Natural killer cell (primary cell): ENCODE results near the gene GNG4. TPM values are rescaled to one million over a fixed set of nuclear protein-coding genes. Genes with fewer than 3 reads are reported as not detected.

Experiments used
- ATAC-seq, 3 donors: fragments of 150-1000 bp in 2 of 3; fragments of 200-7000 bp in 1 of 3; cut with Tn5 transposase; 1 replicate in 1 of 3; 2 replicates in 2 of 3; pipeline ENCODE4 v1.10.0; 2021; ENCODE audit warnings: mild to moderate bottlenecking in 2 of 3, moderate library complexity in 2 of 3
- DNase-seq, 2 donors: peaks; one replicate each; pipeline versions ENCODE4 v3.0.0 to v3.0.0-alpha.2; 2013 to 2021; ENCODE audit warnings: mixed read lengths in 1 of 2
- H3K27ac ChIP-seq: one replicate; pipeline ENCODE4 v1.5.1; 2013; ENCODE audit warnings: mild to moderate bottlenecking, low read length
- H3K27me3 ChIP-seq: one replicate; pipeline ENCODE4 v1.6.1; 2013; ENCODE audit warnings: low read length; ENCODE audit not compliant: control insufficient read depth, insufficient read depth
- H3K36me3 ChIP-seq: one replicate; pipeline ENCODE4 v1.6.1; 2013; ENCODE audit warnings: low read length; ENCODE audit not compliant: control insufficient read depth, insufficient read depth
- H3K4me1 ChIP-seq: one replicate; pipeline ENCODE4 v1.6.1; 2013; ENCODE audit warnings: low read length; ENCODE audit not compliant: control insufficient read depth, insufficient read depth
- H3K4me3 ChIP-seq: one replicate; pipeline ENCODE4 v1.5.1; 2013; ENCODE audit warnings: low read length
- H3K9me3 ChIP-seq: one replicate; pipeline ENCODE4 v1.6.1; 2013; ENCODE audit warnings: low read length; ENCODE audit not compliant: control insufficient read depth, insufficient read depth
- H3K27ac Mint-ChIP-seq, 2 donors: one replicate each; pipeline ENCODE4 v1.8.0; 2022; ENCODE audit warnings: mild to moderate bottlenecking in 2 of 2, mixed read lengths in 2 of 2, moderate library complexity in 1 of 2
- H3K27me3 Mint-ChIP-seq, 2 donors: one replicate each; pipeline ENCODE4 v1.8.0; 2022; ENCODE audit warnings: low read depth in 2 of 2, mixed read lengths in 2 of 2
- H3K36me3 Mint-ChIP-seq: one replicate; pipeline ENCODE4 v1.8.0; 2022; ENCODE audit warnings: mixed read lengths
- H3K4me1 Mint-ChIP-seq, 2 donors: one replicate each; pipeline ENCODE4 v1.8.0; 2022; ENCODE audit warnings: mixed read lengths in 2 of 2
- H3K4me3 Mint-ChIP-seq: one replicate; pipeline ENCODE4 v1.8.0; 2022; ENCODE audit warnings: mild to moderate bottlenecking, moderate library complexity, mixed read lengths
- H3K9me3 Mint-ChIP-seq, 2 donors: one replicate each; pipeline ENCODE4 v1.8.0; 2022; ENCODE audit warnings: mixed read lengths in 2 of 2
- CTCF ChIP-seq: fragments of 200-600 bp; IDR thresholded peaks from one replicate; pipeline ENCODE4 v1.8.0; 2022; ENCODE audit warnings: antibody characterized with exemption
- WGBS: methylation state at CpG from one replicate; pipeline ENCODE4 v1.1.7; 2013; ENCODE audit warnings: missing lambda C conversion rate; ENCODE audit not compliant: insufficient coverage; 5-methylcytosine and 5-hydroxymethylcytosine counted together
- intact Hi-C: fragments of 100-400 bp; cut with micrococcal nuclease; formaldehyde crosslinking; loops from one replicate; pipeline ENCODE4 v1.14.2; 2022
- total RNA-seq, 4 donors: library from RNA; stranded (reverse); fragments of 120-200 nt in 1 of 4; gene quantifications; one replicate each; pipeline versions ENCODE4 v1.2.3 to v1.2.4, GENCODE V29; 2013 to 2022

GNG4 gene
- total RNA-seq, 3 donors from 2014 or later (not counting 1 experiment from before 2014, with no cell fraction given): 0.07 to 0.12 TPM; not detected in 1

GRCh38 chr1:235612761-235613160 is 36.8 kb downstream of the GNG4 start:
- Histone ChIP-seq H3K9me3 (no peaks in the 10 kb centered on the region), H3K27ac (no peak overlapping the region), H3K27me3 (no peaks in the 10 kb centered on the region), H3K4me3 (no peak overlapping the region), H3K4me1 (no peaks in the 10 kb centered on the region), H3K36me3 (no peaks in the 10 kb centered on the region)
- intact Hi-C loops: no loop called here
- Mint-ChIP-seq H3K27me3 (peaks cover 0 to 4% of the 10 kb centered on the region in 2 donors), H3K4me3 (no peak overlapping the region), H3K4me1 (no peaks in the 10 kb centered on the region), H3K9me3 (no peaks in the 10 kb centered on the region), H3K36me3 (no peaks in the 10 kb centered on the region), H3K27ac (no peak overlapping the region)
- TF ChIP-seq CTCF: no peak
- WGBS: 89% methylated on average over 3 of the region's 3 CpGs
- ATAC-seq (no peak), DNase-seq (no peak)

GRCh38 chr1:235610157-235610556 is 39.4 kb downstream of the GNG4 start:
- no peaks in the 10 kb centered on the region for H3K36me3 Mint-ChIP-seq
- no peak overlapping the region for H3K27ac ChIP-seq
- peaks cover 0 to 7% of the 10 kb centered on the region in 2 donors for H3K27me3 Mint-ChIP-seq
- no peak overlapping the region for H3K27ac Mint-ChIP-seq
- no peaks in the 10 kb centered on the region for H3K4me1 Mint-ChIP-seq
- no peak overlapping the region for H3K4me3 Mint-ChIP-seq
- 97% methylated on average over 5 of the region's 6 CpGs for WGBS
- no peaks in the 10 kb centered on the region for H3K9me3 ChIP-seq
- H3K4me3 ChIP-seq: no peak overlapping the region
- no peak for DNase-seq
- no peaks in the 10 kb centered on the region for H3K36me3 ChIP-seq
- ATAC-seq: no peak
- H3K9me3 Mint-ChIP-seq: no peaks in the 10 kb centered on the region
- no peaks in the 10 kb centered on the region for H3K4me1 ChIP-seq
- no peaks in the 10 kb centered on the region for H3K27me3 ChIP-seq
- no peak for TF ChIP-seq CTCF
- intact Hi-C loops: no loop called here

GRCh38 chr1:235608278-235608677 is 41.3 kb downstream of the GNG4 start:
- WGBS: 51% methylated on average over 3 of the region's 3 CpGs
- Histone ChIP-seq H3K36me3 (no peaks in the 10 kb centered on the region), H3K4me1 (no peaks in the 10 kb centered on the region), H3K27ac (no peak overlapping the region), H3K4me3 (no peak overlapping the region), H3K9me3 (no peaks in the 10 kb centered on the region), H3K27me3 (no peaks in the 10 kb centered on the region)
- H3K4me3 Mint-ChIP-seq: no peak overlapping the region
- no peak overlapping the region for H3K27ac Mint-ChIP-seq
- DNase-seq (no peak), ATAC-seq (no peak)
- H3K36me3 Mint-ChIP-seq: no peaks in the 10 kb centered on the region
- no peak for TF ChIP-seq CTCF
- no peaks in the 10 kb centered on the region for H3K9me3 Mint-ChIP-seq
- intact Hi-C loops: no loop called here
- H3K4me1 Mint-ChIP-seq: no peaks in the 10 kb centered on the region
- H3K27me3 Mint-ChIP-seq: peaks cover 0 to 3% of the 10 kb centered on the region in 2 donors

GRCh38 chr1:235607284-235607683 is 42.3 kb downstream of the GNG4 start:
- no peaks in the 10 kb centered on the region for H3K9me3 Mint-ChIP-seq
- no peak for DNase-seq
- no peak overlapping the region for H3K27ac ChIP-seq
- intact Hi-C loops: no loop called here
- no peaks in the 10 kb centered on the region for H3K36me3 ChIP-seq
- H3K4me3 Mint-ChIP-seq: no peak overlapping the region
- WGBS: 87% methylated on average over 11 of the region's 11 CpGs
- H3K27me3 ChIP-seq: no peaks in the 10 kb centered on the region
- H3K4me3 ChIP-seq: no peak overlapping the region
- no peak for TF ChIP-seq CTCF
- H3K4me1 Mint-ChIP-seq: no peaks in the 10 kb centered on the region
- no peaks in the 10 kb centered on the region for H3K4me1 ChIP-seq
- H3K27ac Mint-ChIP-seq: no peak overlapping the region
- ATAC-seq: peak in 1 of 3 donors; percentile 29
- H3K9me3 ChIP-seq: no peaks in the 10 kb centered on the region
- peaks cover 0 to 3% of the 10 kb centered on the region in 2 donors for H3K27me3 Mint-ChIP-seq
- H3K36me3 Mint-ChIP-seq: no peaks in the 10 kb centered on the region
